ENCODE data around the gene TFF3. TPM values are rescaled to one million over a fixed set of nuclear protein-coding genes. Genes with fewer than 3 reads are reported as not detected.

TFF3 gene
- total and polyA plus RNA-seq, 7 donors = 0.92 to 3.3 (median 2.1) TPM

- intact Hi-C loops (cut with DNase I) = no loop called here
- Histone ChIP-seq H3K36me3 (ENCODE audit: insufficient read depth in 1 of 2, low read depth in 1 of 2) (no peaks in the 10 kb centered on the region), H3K4me1 (no peaks in the 10 kb centered on the region), H3K27me3 (ENCODE audit: insufficient read depth in 3 of 3, low read length in 2 of 3) (peaks cover 0 to 39% (median 3%) of the 10 kb centered on the region in 3 donors), H3K4me3 (no peak overlapping the region), H3K27ac (no peak overlapping the region), H3K9me3 (no peaks in the 10 kb centered on the region)
- DNase-seq = no peak
- TF ChIP-seq CTCF (IDR thresholded peaks at IDR 0.05) = no peak
- ATAC-seq = no peak
These were observed 16.5 kb upstream of the TFF3 start for GRCh38 chr21:42331660-42332059.

GRCh38 chr21:42330380-42331371, 15.5 kb upstream of the TFF3 start:
- Histone ChIP-seq H3K27ac (no peak overlapping the region), H3K36me3 (ENCODE audit: insufficient read depth in 1 of 2, low read depth in 1 of 2) (no peaks in the 10 kb centered on the region), H3K4me3 (no peak overlapping the region), H3K27me3 (ENCODE audit: insufficient read depth in 3 of 3, low read length in 2 of 3) (peaks cover 0 to 31% (median 3%) of the 10 kb centered on the region in 3 donors), H3K9me3 (no peaks in the 10 kb centered on the region), H3K4me1 (no peaks in the 10 kb centered on the region)
- ATAC-seq = no peak
- 88 to 94% (median 92%) methylated on average over 4 of the region's 4 CpGs for WGBS, 3 donors
- DNase-seq = no peak
- no peak for TF ChIP-seq CTCF (IDR thresholded peaks at IDR 0.05)
- intact Hi-C loops (cut with DNase I) = no loop called here

DNA sequence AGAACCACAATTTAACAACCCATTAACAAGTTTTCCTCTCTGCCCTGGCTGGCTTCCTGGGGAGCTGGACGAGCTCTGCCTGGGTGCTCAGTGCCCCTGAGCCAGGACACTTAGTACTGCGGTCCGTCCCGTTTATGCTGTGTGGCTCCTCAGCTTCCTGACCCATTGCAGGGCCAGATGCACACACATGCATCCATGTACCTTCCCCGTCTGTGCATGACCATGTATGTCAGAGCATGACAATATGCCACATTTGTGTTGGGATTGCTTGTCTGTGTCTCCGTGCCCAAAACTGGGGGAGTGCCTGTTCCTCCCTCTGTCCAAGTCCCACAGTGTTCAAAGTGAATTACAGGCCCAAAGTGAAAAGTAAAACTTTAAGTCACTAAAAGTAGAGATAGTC, 9.7 kb upstream of the TFF3 start:
- DNase-seq = no peak
- no peak overlapping the region for H3K27ac ChIP-seq
- intact Hi-C loops (cut with DNase I) = no loop called here
- no peaks in the 10 kb centered on the region for H3K9me3 ChIP-seq
- H3K4me1 ChIP-seq = no peaks in the 10 kb centered on the region
- 79 to 82% (median 80%) methylated on average over 6 of the region's 6 CpGs for WGBS, 3 donors
- H3K4me3 ChIP-seq = no peak overlapping the region
- TF ChIP-seq CTCF (IDR thresholded peaks at IDR 0.05) = no peak
- H3K36me3 ChIP-seq (ENCODE audit: insufficient read depth in 1 of 2, low read depth in 1 of 2) = no peaks in the 10 kb centered on the region
- ATAC-seq = no peak
- H3K27me3 ChIP-seq (ENCODE audit: insufficient read depth in 3 of 3, low read length in 2 of 3) = peaks cover 0 to 13% (median 0%) of the 10 kb centered on the region in 3 donors

DNA sequence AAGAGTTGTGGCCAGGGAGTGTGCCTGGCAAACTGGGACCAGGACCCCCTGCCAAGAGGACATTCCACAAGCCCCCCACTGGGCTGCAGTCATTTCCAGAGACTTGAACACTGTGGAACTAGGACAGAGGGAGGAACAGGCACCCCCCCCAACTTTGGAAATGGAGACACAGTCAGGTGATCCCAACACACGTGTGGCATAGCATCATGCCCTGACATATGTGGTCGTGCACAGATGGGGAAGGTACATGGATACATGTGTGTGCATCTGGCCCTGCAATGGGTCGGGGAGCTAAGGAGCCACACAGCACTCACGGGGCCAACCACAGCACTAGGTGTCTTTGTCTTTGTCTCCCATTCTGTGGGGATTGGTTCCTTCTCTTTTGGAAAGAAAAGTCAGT, 6.6 kb upstream of the TFF3 start:
- ATAC-seq = no peak
- intact Hi-C loops (cut with DNase I) = no loop called here
- Histone ChIP-seq H3K4me1 (no peaks in the 10 kb centered on the region), H3K9me3 (no peaks in the 10 kb centered on the region), H3K27ac (no peak overlapping the region), H3K27me3 (ENCODE audit: insufficient read depth in 3 of 3, low read length in 2 of 3) (peaks cover 0 to 13% (median 1%) of the 10 kb centered on the region in 3 donors), H3K4me3 (no peak overlapping the region), H3K36me3 (ENCODE audit: insufficient read depth in 1 of 2, low read depth in 1 of 2) (no peaks in the 10 kb centered on the region)
- WGBS, 3 donors = 80 to 88% (median 82%) methylated on average over 4 of the region's 4 CpGs
- no peak for DNase-seq
- no peak for TF ChIP-seq CTCF (IDR thresholded peaks at IDR 0.05)
